Hepatocyte (in vitro differentiated cells): Measurements from ENCODE around the gene LRRK1.
"Not testable (repeated sequence)": the region's sequence is repeated elsewhere in the genome, so short reads cannot be mapped to it uniquely, and the experiment has no call there.

Experiments
- EZH2 ChIP-seq: fragments of 200-600 bp; sonication (generic); IDR thresholded peaks from 2 replicates; pipeline ENCODE4 v1.6.1; 2016; ENCODE audit warnings: antibody characterized with exemption, mild to moderate bottlenecking, borderline replicate concordance
- EZH2phosphoT487 ChIP-seq: fragments of 200-600 bp; sonication (generic); IDR thresholded peaks from one replicate; pipeline ENCODE4 v1.6.1; 2018; ENCODE audit warnings: antibody characterized with exemption, mild to moderate bottlenecking, low read depth, moderate library complexity; ENCODE audit not compliant: unreplicated experiment, severe bottlenecking
- TF ChIP-seq, protein P1 (sequence below): fragments of 200-600 bp; sonication (generic); IDR thresholded peaks from 2 replicates; pipeline ENCODE4 v1.5.1; 2016; ENCODE audit warnings: antibody characterized with exemption, mild to moderate bottlenecking; ENCODE audit not compliant: poor library complexity

DNA sequence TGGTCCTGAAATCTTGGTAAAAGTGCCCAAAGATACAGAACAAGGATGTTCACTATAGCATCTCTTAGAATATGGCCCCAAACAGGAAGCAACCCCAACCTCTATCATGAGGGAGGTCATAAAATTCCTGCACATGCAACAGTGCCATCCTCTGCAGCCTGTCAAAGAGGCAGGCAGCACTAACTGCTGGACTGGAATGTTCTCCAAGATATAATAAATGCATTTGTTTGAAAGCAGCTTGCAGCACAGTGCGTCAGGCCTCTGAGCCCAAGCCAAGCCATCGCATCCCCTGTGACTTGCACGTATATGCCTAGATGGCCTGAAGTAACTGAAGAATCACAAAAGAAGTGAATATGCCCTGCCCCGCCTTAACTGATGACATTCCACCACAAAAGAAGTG lies 153.1 kb downstream of the LRRK1 start:
- TF ChIP-seq, protein P1, sequence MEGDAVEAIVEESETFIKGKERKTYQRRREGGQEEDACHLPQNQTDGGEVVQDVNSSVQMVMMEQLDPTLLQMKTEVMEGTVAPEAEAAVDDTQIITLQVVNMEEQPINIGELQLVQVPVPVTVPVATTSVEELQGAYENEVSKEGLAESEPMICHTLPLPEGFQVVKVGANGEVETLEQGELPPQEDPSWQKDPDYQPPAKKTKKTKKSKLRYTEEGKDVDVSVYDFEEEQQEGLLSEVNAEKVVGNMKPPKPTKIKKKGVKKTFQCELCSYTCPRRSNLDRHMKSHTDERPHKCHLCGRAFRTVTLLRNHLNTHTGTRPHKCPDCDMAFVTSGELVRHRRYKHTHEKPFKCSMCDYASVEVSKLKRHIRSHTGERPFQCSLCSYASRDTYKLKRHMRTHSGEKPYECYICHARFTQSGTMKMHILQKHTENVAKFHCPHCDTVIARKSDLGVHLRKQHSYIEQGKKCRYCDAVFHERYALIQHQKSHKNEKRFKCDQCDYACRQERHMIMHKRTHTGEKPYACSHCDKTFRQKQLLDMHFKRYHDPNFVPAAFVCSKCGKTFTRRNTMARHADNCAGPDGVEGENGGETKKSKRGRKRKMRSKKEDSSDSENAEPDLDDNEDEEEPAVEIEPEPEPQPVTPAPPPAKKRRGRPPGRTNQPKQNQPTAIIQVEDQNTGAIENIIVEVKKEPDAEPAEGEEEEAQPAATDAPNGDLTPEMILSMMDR, result not testable (repeated sequence)
- not testable (repeated sequence) for TF ChIP-seq EZH2, EZH2phosphoT487
